ENCODE measurements around the gene RGS6.

GRCh38 chr14:72544615-72545387, 612.6 kb downstream of the RGS6 start:
- TF ChIP-seq CTCF (IDR thresholded peaks at IDR 0.05) (no peak), POLR2A (IDR thresholded peaks at IDR 0.05) (no peak), POLR2AphosphoS5 (IDR thresholded peaks at IDR 0.05) (no peak), EP300 (IDR thresholded peaks at IDR 0.05) (no peak)
